ENCODE data around the gene LRRN4CL.
"Not testable (repeated sequence)": the region's sequence is repeated elsewhere in the genome, so short reads cannot be mapped to it uniquely, and the experiment has no call there.

LRRN4CL gene

GRCh38 chr11:62712861-62713260 lies 23.5 kb upstream of the LRRN4CL start:
- no peak for DNase-seq
- intact Hi-C loops (cut with DNase I) = no loop called here

- intact Hi-C loops (cut with DNase I) = no loop called here
- DNase-seq = peak in 1 of 10 donors; percentile 26
These were observed 23.0 kb upstream of the LRRN4CL start for GRCh38 chr11:62712276-62712812.

- no peak for DNase-seq
- intact Hi-C loops (cut with DNase I) = no loop called here
These were observed 20.6 kb upstream of the LRRN4CL start for GRCh38 chr11:62710001-62710345.

GRCh38 chr11:62709247-62710000 lies 20.1 kb upstream of the LRRN4CL start:
- peak; percentile 94 to 99 (median 96) for DNase-seq
- intact Hi-C loops (cut with DNase I) = loop anchor here (2.0 to 10.0 kb wide), 2 partner anchors 17 to 115 kb away; partner anchors contain the start of genes HNRNPUL2 and TUT1

GRCh38 chr11:62708793-62709192 lies 19.5 kb upstream of the LRRN4CL start:
- DNase-seq = peak in 1 of 10 donors; percentile 64
- intact Hi-C loops (cut with DNase I) = loop anchor here (2.0 to 10.0 kb wide), 2 partner anchors 18 to 114 kb away; partner anchors contain the start of genes HNRNPUL2 and TUT1

GRCh38 chr11:62708392-62708791 lies 19.1 kb upstream of the LRRN4CL start:
- intact Hi-C loops (cut with DNase I) = loop anchor here (2.0 to 10.0 kb wide), 2 partner anchors 18 to 114 kb away; partner anchors contain the start of genes HNRNPUL2 and TUT1
- peak in 1 of 10 donors; percentile 64 for DNase-seq

GRCh38 chr11:62707277-62707861 lies 18.0 kb upstream of the LRRN4CL start, which contains the start of the genes BSCL2 and GNG3:
BSCL2 (minus strand) TSS chr11:62707424; CDS start chr11:62707195, 229 bp downstream.
GNG3 (plus strand) TSS chr11:62707676; CDS start chr11:62708296, 620 bp downstream.
- intact Hi-C loops (cut with DNase I) = loop anchor here (10.0 kb wide), 1 partner anchor 113 kb away; the partner anchor contains the start of gene TUT1
- peak; percentile 62 to 99 (median 95) for DNase-seq

GRCh38 chr11:62706850-62707247 lies 17.5 kb upstream of the LRRN4CL start:
- DNase-seq = no peak
- intact Hi-C loops (cut with DNase I) = loop anchor here (10.0 kb wide), 1 partner anchor 112 kb away; the partner anchor contains the start of gene TUT1

- intact Hi-C loops (cut with DNase I) = loop anchor here (10.0 kb wide), 1 partner anchor 111 kb away; the partner anchor contains the start of gene TUT1
These were observed 16.8 kb upstream of the LRRN4CL start for GRCh38 chr11:62705880-62706849.

GRCh38 chr11:62705413-62705812 lies 16.1 kb upstream of the LRRN4CL start:
- peak in 1 of 10 donors; percentile 74 for DNase-seq
- intact Hi-C loops (cut with DNase I) = loop anchor here (10.0 kb wide), 1 partner anchor 111 kb away; the partner anchor contains the start of gene TUT1

More at GRCh38 chr11:62705880-62706849, 16.8 kb upstream of the LRRN4CL start:
- peak; percentile 91 to 99 (median 96) for DNase-seq

GRCh38 chr11:62703921-62704320 lies 14.6 kb upstream of the LRRN4CL start:
- intact Hi-C loops (cut with DNase I) = loop anchor here (10.0 kb wide), 1 partner anchor 109 kb away; the partner anchor contains the start of gene TUT1

GRCh38 chr11:62702246-62702645 lies 12.9 kb upstream of the LRRN4CL start:
- intact Hi-C loops (cut with DNase I) = loop anchor here (10.0 kb wide), 1 partner anchor 107 kb away; the partner anchor contains the start of gene TUT1
- DNase-seq = peak in 1 of 10 donors; percentile 19

More at GRCh38 chr11:62703921-62704320, 14.6 kb upstream of the LRRN4CL start:
- DNase-seq = peak in 1 of 10 donors; percentile 12

- peak in 7 of 10 donors; percentile 62 to 95 (median 75) for DNase-seq
- intact Hi-C loops (cut with DNase I) = loop anchor here (10.0 kb wide), 1 partner anchor 300 kb away; no protein-coding TSS in a partner anchor
These were observed 5.3 kb upstream of the LRRN4CL start for GRCh38 chr11:62694455-62695167.

GRCh38 chr11:62693624-62694023 lies 4.3 kb upstream of the LRRN4CL start:
- intact Hi-C loops (cut with DNase I) = loop anchor here (10.0 kb wide), 1 partner anchor 299 kb away; no protein-coding TSS in a partner anchor
- not testable (repeated sequence) for DNase-seq

- no peak for DNase-seq
These were observed 839 bp downstream of the LRRN4CL start for GRCh38 chr11:62688491-62688890.

GRCh38 chr11:62687508-62688396 lies 1.6 kb downstream of the LRRN4CL start:
- intact Hi-C loops (cut with DNase I) = no loop called here
- DNase-seq = peak in 2 of 10 donors; percentile 58 to 59

More at GRCh38 chr11:62688491-62688890, 839 bp downstream of the LRRN4CL start:
- intact Hi-C loops (cut with DNase I) = no loop called here

GRCh38 chr11:62682518-62682917 lies 6.8 kb downstream of the LRRN4CL start:
- DNase-seq = no peak
- intact Hi-C loops (cut with DNase I) = no loop called here

All from posterior cingulate gyrus (tissue), 11 donors.